Liver (tissue), 9 donors: ENCODE results near the gene LAMB3. TPM values are rescaled to one million over a fixed set of nuclear protein-coding genes. Genes with fewer than 3 reads are reported as not detected.
A peak's percentile ranks its signal among the peaks of the same experiment; 100 is the strongest.

Experiments
- DNase-seq: peaks from one replicate; pipeline ENCODE4 v3.0.0-alpha.2; 2017; ENCODE audit warnings: low spot score
- H3K27ac ChIP-seq, 2 donors: one replicate each; pipeline ENCODE4 v1.7.0; 2013; ENCODE audit warnings: inconsistent platforms in 2 of 2, low read length in 2 of 2, control low read depth in 1 of 2, low read depth in 1 of 2, mild to moderate bottlenecking in 1 of 2
- H3K27me3 ChIP-seq, 4 donors: one replicate each; pipeline versions ENCODE4 v1.6.1 to v1.7.0; 2013; ENCODE audit warnings: low read length in 3 of 4, inconsistent platforms in 1 of 4, mild to moderate bottlenecking in 1 of 4, moderate library complexity in 1 of 4; ENCODE audit not compliant: control insufficient read depth in 4 of 4, insufficient read depth in 4 of 4
- H3K36me3 ChIP-seq, 4 donors: one replicate each; pipeline versions ENCODE4 v1.6.1 to v1.7.0; 2013; ENCODE audit warnings: low read length in 3 of 4, mild to moderate bottlenecking in 3 of 4, low read depth in 1 of 4, moderate library complexity in 1 of 4; ENCODE audit not compliant: control insufficient read depth in 4 of 4, insufficient read depth in 3 of 4
- H3K4me1 ChIP-seq, 4 donors: one replicate each; pipeline versions ENCODE4 v1.6.1 to v1.7.0; 2013; ENCODE audit warnings: low read length in 3 of 4, mild to moderate bottlenecking in 3 of 4, moderate library complexity in 1 of 4; ENCODE audit not compliant: control insufficient read depth in 4 of 4, insufficient read depth in 4 of 4
- H3K4me3 ChIP-seq, 3 donors: one replicate each; pipeline versions ENCODE4 v1.6.1 to v1.7.0; 2013; ENCODE audit warnings: low read length in 3 of 3, control low read depth in 1 of 3, low read depth in 1 of 3, mild to moderate bottlenecking in 1 of 3
- H3K9ac ChIP-seq, 2 donors: one replicate each; pipeline ENCODE4 v1.7.0; 2013; ENCODE audit warnings: low read length in 2 of 2, mild to moderate bottlenecking in 2 of 2, moderate library complexity in 2 of 2, control low read depth in 1 of 2, low read depth in 1 of 2
- H3K9me3 ChIP-seq, 4 donors: one replicate each; pipeline versions ENCODE4 v1.6.1 to v1.7.0; 2013; ENCODE audit warnings: low read length in 3 of 4; ENCODE audit not compliant: control insufficient read depth in 4 of 4
- EGR1 ChIP-seq, 2 donors: IDR thresholded peaks; 2 replicates each; pipeline ENCODE4 v1.6.1; 2016 to 2018; ENCODE audit warnings: antibody characterized with exemption in 2 of 2, low read depth in 2 of 2
- FOXA1 ChIP-seq: IDR thresholded peaks from 2 replicates; pipeline ENCODE4 v1.6.1; 2016; ENCODE audit warnings: antibody characterized with exemption
- FOXA2 ChIP-seq: IDR thresholded peaks from 2 replicates; pipeline ENCODE4 v1.6.1; 2016; ENCODE audit warnings: antibody characterized with exemption
- GABPA ChIP-seq, 2 donors: IDR thresholded peaks in 1 of 2; conservative IDR thresholded peaks in 1 of 2; 2 replicates each; pipeline ENCODE4 v1.6.1; 2016; ENCODE audit warnings: antibody characterized with exemption in 2 of 2, mild to moderate bottlenecking in 1 of 2, moderate library complexity in 1 of 2
- HNF4A ChIP-seq, 2 donors: conservative IDR thresholded peaks; 2 replicates each; pipeline ENCODE4 v1.6.1; 2016; ENCODE audit warnings: antibody characterized with exemption in 2 of 2, mild to moderate bottlenecking in 2 of 2
- HNF4G ChIP-seq: IDR thresholded peaks from 2 replicates; pipeline ENCODE4 v1.6.1; 2016; ENCODE audit warnings: antibody characterized with exemption
- JUND ChIP-seq, 2 donors: IDR thresholded peaks; 2 replicates each; pipeline ENCODE4 v1.6.1; 2016; ENCODE audit warnings: antibody characterized with exemption in 2 of 2
- MAX ChIP-seq: IDR thresholded peaks from 2 replicates; pipeline ENCODE4 v1.6.1; 2016; ENCODE audit warnings: antibody characterized with exemption
- NR2F2 ChIP-seq: IDR thresholded peaks from 2 replicates; pipeline ENCODE4 v1.6.1; 2016; ENCODE audit warnings: antibody characterized with exemption
- RAD21 ChIP-seq, 2 donors: IDR thresholded peaks; 2 replicates each; pipeline ENCODE4 v1.6.1; 2016; ENCODE audit warnings: antibody characterized with exemption in 2 of 2, mild to moderate bottlenecking in 2 of 2
- REST ChIP-seq: IDR thresholded peaks from 2 replicates; pipeline ENCODE4 v1.6.1; 2016; ENCODE audit warnings: antibody characterized with exemption, mild to moderate bottlenecking
- RXRA ChIP-seq, 2 donors: IDR thresholded peaks; 2 replicates each; pipeline ENCODE4 v1.6.1; 2017 to 2018; ENCODE audit warnings: antibody characterized with exemption in 2 of 2, mild to moderate bottlenecking in 1 of 2
- SP1 ChIP-seq: IDR thresholded peaks from 2 replicates; pipeline ENCODE4 v1.6.1; 2018; ENCODE audit warnings: antibody characterized with exemption, mild to moderate bottlenecking
- TAF1 ChIP-seq: conservative IDR thresholded peaks from 2 replicates; pipeline ENCODE4 v1.6.1; 2016; ENCODE audit warnings: antibody characterized with exemption, mild to moderate bottlenecking
- YY1 ChIP-seq: IDR thresholded peaks from 2 replicates; pipeline ENCODE4 v1.6.1; 2016; ENCODE audit warnings: antibody characterized with exemption, mild to moderate bottlenecking
- polyA plus RNA-seq, 2 donors: library from polyadenylated mRNA; stranded (reverse) in 1 of 2; unstranded in 1 of 2; fragments of 200-250 nt in 1 of 2; fragments of >200 nt in 1 of 2; fragmentation: Nextera tagmentation in 1 of 2; extraction: Ambion mirVana in 1 of 2; gene quantifications; one replicate each; pipeline versions ENCODE4 v1.2.1 to v1.2.3, GENCODE V29; 2013 to 2015
- total RNA-seq, 2 donors: library from RNA; depleted of rRNA; stranded (reverse); fragments of >200 nt; gene quantifications; one replicate each; pipeline ENCODE4 v1.2.3, GENCODE V29; 2014
- TF ChIP-seq, protein P1 (sequence below): IDR thresholded peaks from 2 replicates; pipeline ENCODE4 v1.6.1; 2016; ENCODE audit warnings: antibody characterized with exemption
- TF ChIP-seq, protein P2 (sequence below): fragments of 150-350 bp; IDR thresholded peaks from 2 replicates; pipeline ENCODE4 v1.5.1; 2017; ENCODE audit warnings: improper control_type of control experiment, low read depth, low read length; ENCODE audit not compliant: missing input control
- TF ChIP-seq, protein P3 (sequence below): IDR thresholded peaks from 2 replicates; pipeline ENCODE4 v1.6.1; 2016; ENCODE audit warnings: antibody characterized with exemption
- donor health status: healthy.
- donor health status: healthy.
- donor health status: healthy.
- donor health status: healthy.
- donor health status: healthy.

Gene LAMB3
- total and polyA plus RNA-seq, 4 donors, result 1.3 to 9.1 (median 5.6) TPM

DNA sequence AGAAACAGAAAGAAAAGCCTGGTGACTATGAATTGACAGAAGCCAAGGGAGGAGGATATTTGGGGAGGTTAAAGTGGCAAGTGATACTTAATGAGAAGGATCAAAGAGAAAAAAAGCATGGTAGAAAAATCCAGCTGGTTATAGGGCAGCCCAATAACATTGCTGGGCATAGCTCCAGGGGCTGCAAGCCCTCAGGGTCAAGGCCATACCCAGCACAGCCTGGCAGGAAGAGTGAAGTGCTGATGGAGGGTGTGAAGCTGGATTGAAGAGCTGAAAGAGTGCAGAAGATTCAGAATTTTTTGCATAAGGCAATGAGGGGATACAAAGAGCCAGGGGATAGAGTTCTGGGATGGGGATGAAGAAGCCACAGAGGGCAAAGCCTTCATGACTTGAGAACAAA is 44.4 kb upstream of the LAMB3 start:
- peak overlapping the region; percentile 11 to 56 for H3K27ac ChIP-seq
- no peaks in the 10 kb centered on the region for H3K9me3 ChIP-seq
- H3K36me3 ChIP-seq, result no peaks in the 10 kb centered on the region
- no peak overlapping the region for H3K4me3 ChIP-seq
- no peak overlapping the region for H3K9ac ChIP-seq
- H3K4me1 ChIP-seq, result peaks cover 12 to 27% (median 19%) of the 10 kb centered on the region in 4 donors
- peak; percentile 65 for TF ChIP-seq MAX
- no peak for TF ChIP-seq TAF1
- TF ChIP-seq, protein P1, sequence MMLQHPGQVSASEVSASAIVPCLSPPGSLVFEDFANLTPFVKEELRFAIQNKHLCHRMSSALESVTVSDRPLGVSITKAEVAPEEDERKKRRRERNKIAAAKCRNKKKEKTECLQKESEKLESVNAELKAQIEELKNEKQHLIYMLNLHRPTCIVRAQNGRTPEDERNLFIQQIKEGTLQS, result no peak
- no peak for TF ChIP-seq FOXA2
- TF ChIP-seq NR2F2, result peak; percentile 49
- peak; percentile 32 for TF ChIP-seq HNF4G
- peak; percentile 83 to 84 for TF ChIP-seq HNF4A (conservative IDR thresholded peaks at IDR 0.05)
- peak; percentile 43 for TF ChIP-seq SP1
- TF ChIP-seq JUND (IDR thresholded peaks at IDR 0.05), result peak in 1 of 2 donors; percentile 20
- TF ChIP-seq, protein P2, sequence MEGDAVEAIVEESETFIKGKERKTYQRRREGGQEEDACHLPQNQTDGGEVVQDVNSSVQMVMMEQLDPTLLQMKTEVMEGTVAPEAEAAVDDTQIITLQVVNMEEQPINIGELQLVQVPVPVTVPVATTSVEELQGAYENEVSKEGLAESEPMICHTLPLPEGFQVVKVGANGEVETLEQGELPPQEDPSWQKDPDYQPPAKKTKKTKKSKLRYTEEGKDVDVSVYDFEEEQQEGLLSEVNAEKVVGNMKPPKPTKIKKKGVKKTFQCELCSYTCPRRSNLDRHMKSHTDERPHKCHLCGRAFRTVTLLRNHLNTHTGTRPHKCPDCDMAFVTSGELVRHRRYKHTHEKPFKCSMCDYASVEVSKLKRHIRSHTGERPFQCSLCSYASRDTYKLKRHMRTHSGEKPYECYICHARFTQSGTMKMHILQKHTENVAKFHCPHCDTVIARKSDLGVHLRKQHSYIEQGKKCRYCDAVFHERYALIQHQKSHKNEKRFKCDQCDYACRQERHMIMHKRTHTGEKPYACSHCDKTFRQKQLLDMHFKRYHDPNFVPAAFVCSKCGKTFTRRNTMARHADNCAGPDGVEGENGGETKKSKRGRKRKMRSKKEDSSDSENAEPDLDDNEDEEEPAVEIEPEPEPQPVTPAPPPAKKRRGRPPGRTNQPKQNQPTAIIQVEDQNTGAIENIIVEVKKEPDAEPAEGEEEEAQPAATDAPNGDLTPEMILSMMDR, result no peak
- TF ChIP-seq RAD21 (IDR thresholded peaks at IDR 0.05), result peak; percentile 39 to 53
- peak; percentile 84 for TF ChIP-seq YY1
- TF ChIP-seq RXRA (IDR thresholded peaks at IDR 0.05), result peak; percentile 71 to 82
- no peak for TF ChIP-seq EGR1 (IDR thresholded peaks at IDR 0.05; ENCODE audit: low read depth in 2 of 2)
- TF ChIP-seq REST, result peak; percentile 29
- TF ChIP-seq, protein P3, sequence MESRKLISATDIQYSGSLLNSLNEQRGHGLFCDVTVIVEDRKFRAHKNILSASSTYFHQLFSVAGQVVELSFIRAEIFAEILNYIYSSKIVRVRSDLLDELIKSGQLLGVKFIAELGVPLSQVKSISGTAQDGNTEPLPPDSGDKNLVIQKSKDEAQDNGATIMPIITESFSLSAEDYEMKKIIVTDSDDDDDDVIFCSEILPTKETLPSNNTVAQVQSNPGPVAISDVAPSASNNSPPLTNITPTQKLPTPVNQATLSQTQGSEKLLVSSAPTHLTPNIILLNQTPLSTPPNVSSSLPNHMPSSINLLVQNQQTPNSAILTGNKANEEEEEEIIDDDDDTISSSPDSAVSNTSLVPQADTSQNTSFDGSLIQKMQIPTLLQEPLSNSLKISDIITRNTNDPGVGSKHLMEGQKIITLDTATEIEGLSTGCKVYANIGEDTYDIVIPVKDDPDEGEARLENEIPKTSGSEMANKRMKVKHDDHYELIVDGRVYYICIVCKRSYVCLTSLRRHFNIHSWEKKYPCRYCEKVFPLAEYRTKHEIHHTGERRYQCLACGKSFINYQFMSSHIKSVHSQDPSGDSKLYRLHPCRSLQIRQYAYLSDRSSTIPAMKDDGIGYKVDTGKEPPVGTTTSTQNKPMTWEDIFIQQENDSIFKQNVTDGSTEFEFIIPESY, result peak; percentile 48
- no peak for TF ChIP-seq FOXA1
- no peak for TF ChIP-seq GABPA (IDR thresholded peaks at IDR 0.05 in 1 of 2, conservative IDR thresholded peaks at IDR 0.05 in 1 of 2)
- no peak for DNase-seq
- H3K27me3 ChIP-seq, result no peaks in the 10 kb centered on the region
